T-helper 1 cell (primary cell): Measurements from ENCODE around the gene PDCD2.
"Not testable (repeated sequence)": the region's sequence is repeated elsewhere in the genome, so short reads cannot be mapped to it uniquely, and the experiment has no call there.

Experiments used
- DNase-seq, 5 donors: peaks; one replicate each; pipeline ENCODE4 v3.0.0-alpha.2; 2012 to 2020

The PDCD2 gene

DNA sequence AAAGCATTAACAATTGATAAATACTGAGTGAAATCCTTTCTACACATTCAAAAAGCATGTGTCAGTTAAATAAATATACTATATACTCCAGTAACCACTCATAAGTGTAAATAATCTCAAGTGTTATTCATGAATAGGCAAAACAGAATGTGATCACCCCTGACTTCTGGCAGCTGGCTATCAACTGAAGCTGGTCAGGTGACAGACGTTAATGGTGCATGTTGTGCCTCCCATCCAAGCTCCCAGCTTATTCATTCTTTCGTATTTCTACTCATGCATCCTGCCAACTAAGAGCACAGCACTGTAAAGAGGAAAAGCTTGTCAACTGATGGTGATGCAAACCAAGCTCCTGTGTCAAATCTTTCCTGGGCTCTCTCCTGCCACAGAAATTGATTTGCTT, 39.0 kb downstream of the PDCD2 start:
- DNase-seq, result no peak

DNA sequence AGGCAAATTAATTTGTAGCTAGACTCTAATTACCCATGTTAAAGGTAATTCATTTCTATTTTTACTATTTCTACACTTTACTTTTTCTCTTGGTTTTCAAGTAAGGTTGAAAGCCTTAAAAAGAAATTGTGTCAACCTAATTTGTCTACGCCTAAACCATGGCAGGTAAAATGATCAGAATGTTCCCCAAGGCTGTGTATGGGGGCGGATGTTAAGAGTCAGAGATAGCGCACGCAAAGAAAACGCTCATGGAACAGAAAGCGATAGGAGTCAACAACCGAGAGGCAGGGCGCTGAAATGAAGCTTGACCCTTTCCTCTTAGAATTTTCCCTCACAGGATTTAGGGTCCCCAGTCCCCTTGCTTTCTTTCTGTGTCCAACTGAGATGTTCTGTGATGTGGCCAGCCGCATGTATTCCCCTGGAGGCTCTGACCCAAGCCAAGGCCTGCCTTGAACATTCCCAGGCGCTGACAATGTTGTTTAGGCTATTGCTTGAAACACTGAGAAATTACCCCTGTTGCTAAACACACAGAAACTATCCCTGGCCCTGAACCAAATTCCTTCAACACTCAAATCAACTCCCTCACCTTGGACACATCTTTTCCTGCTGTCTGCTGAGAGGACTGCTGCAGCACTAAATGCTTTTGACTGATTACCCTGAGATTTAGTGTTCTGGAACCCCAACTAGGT, 42.3 kb downstream of the PDCD2 start:
- DNase-seq, result no peak

DNA sequence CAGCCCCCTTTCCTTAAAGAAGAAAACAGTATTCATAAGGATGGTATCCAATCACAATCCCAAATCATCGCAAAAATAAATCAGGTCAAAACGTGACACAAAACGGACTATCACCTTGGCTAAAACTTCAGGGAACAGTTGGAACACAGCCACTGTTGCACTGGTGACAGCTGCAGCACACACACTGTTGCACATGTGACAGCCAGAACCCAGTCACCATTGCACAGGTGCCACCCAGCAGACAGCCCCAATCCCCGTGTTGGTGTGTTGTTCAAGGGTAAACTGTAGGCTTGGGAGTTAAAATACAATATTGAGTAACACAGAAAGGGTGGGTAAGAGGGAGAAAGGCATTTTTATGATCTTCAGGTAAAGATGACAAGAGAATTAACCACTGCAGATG, 47.1 kb downstream of the PDCD2 start:
- no peak for DNase-seq

GRCh38 chr6:170536671-170537070, 47.8 kb downstream of the PDCD2 start:
- no peak for DNase-seq

DNA sequence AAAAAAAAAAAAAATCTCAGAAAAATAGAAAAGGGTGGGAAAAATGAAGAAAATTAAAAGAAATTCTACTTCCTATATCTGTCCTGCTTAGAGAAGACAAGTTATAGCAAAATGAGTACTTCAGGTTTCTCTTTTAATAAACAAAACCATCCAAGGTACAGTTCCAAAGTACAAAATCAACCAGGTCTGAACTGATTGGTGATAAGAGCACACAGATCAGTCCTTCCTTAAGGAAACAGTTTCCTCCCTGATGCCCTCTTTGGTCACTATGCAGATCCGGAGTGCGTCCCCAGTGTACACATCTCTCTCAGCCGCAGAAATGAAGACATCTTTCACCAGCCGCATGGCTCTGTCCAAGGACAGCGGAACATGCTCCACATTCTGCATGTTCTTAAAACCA, 49.4 kb downstream of the PDCD2 start:
- DNase-seq, result no peak

DNA sequence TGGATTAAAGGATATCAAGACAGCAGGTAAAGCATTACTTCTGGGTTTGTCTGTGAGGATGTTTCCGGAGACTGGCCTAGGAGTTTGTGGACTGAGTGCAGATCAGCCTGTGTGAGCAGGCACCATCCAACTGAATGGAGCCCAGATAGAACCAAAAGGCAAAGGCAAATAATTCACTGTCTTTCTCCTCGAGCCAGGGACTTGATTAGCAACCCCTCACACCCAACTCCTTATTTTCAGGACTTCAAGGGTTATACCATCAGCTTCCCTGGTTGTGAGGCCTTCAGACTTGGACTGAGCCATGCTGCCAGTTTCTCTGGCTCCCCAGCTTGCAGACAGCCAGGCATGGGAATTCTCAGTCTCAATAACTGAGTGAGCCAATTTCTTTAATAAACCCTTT, 50.6 kb downstream of the PDCD2 start:
- DNase-seq, result no peak

- DNase-seq, result no peak
Measured at GRCh38 chr6:170532867-170533488, 51.5 kb downstream of the PDCD2 start.

GRCh38 chr6:170529839-170530469, 54.5 kb downstream of the PDCD2 start:
- peak; percentile 17 to 61 (median 43) for DNase-seq

- not testable (repeated sequence) for DNase-seq
Measured at GRCh38 chr6:170527995-170528394, 56.4 kb downstream of the PDCD2 start.

- DNase-seq, result no peak
Measured at GRCh38 chr6:170525795-170526194, 58.6 kb downstream of the PDCD2 start.
